GM21528 (cell line): ENCODE data around the gene NUTM2B.
"Not testable (repeated sequence)": the region's sequence is repeated elsewhere in the genome, so short reads cannot be mapped to it uniquely, and the experiment has no call there.

Experiments used
- ATAC-seq: cut with Tn5 transposase; IDR thresholded peaks from one replicate; pipeline ENCODE4 v1.9.1; 2021; ENCODE audit warnings: mild to moderate bottlenecking, moderate library complexity; ENCODE audit not compliant: unreplicated experiment, low FRiP score

The NUTM2B gene

GRCh38 chr10:79702927-79703326 lies at the start of gene NUTM2B:
Gene NUTM2B (plus strand): TSS chr10:79703227. CDS start chr10:79703610, 383 bp downstream.
- not testable (repeated sequence) for ATAC-seq

- ATAC-seq, result not testable (repeated sequence)
Measured at GRCh38 chr10:79663287-79663686, 39.7 kb upstream of the NUTM2B start.

- ATAC-seq, result not testable (repeated sequence)
Measured at GRCh38 chr10:79664686-79665085, 38.3 kb upstream of the NUTM2B start.

- ATAC-seq, result not testable (repeated sequence)
Measured at GRCh38 chr10:79669248-79669788, 33.7 kb upstream of the NUTM2B start.

- not testable (repeated sequence) for ATAC-seq
Measured at GRCh38 chr10:79674878-79675277, 28.1 kb upstream of the NUTM2B start.

GRCh38 chr10:79683026-79683883 lies 19.8 kb upstream of the NUTM2B start:
- ATAC-seq, result not testable (repeated sequence)

- not testable (repeated sequence) for ATAC-seq
Measured at GRCh38 chr10:79683884-79684720, 18.9 kb upstream of the NUTM2B start.

GRCh38 chr10:79685044-79685685 lies 17.9 kb upstream of the NUTM2B start:
- ATAC-seq, result not testable (repeated sequence)

GRCh38 chr10:79686595-79686994 lies 16.4 kb upstream of the NUTM2B start:
- ATAC-seq, result not testable (repeated sequence)

GRCh38 chr10:79687406-79688150 lies 15.4 kb upstream of the NUTM2B start:
- not testable (repeated sequence) for ATAC-seq

GRCh38 chr10:79688798-79689197 lies 14.2 kb upstream of the NUTM2B start:
- not testable (repeated sequence) for ATAC-seq

- ATAC-seq, result not testable (repeated sequence)
Measured at GRCh38 chr10:79696596-79696995, 6.4 kb upstream of the NUTM2B start.

- not testable (repeated sequence) for ATAC-seq
Measured at GRCh38 chr10:79697141-79697540, 5.9 kb upstream of the NUTM2B start.

- not testable (repeated sequence) for ATAC-seq
Measured at GRCh38 chr10:79700381-79700944, 2.6 kb upstream of the NUTM2B start.

- ATAC-seq, result not testable (repeated sequence)
Measured at GRCh38 chr10:79707017-79707416, 4.0 kb downstream of the NUTM2B start.

- ATAC-seq, result not testable (repeated sequence)
Measured at GRCh38 chr10:79714976-79715375, 11.9 kb downstream of the NUTM2B start.

- not testable (repeated sequence) for ATAC-seq
Measured at GRCh38 chr10:79716917-79717579, 14.0 kb downstream of the NUTM2B start.

- not testable (repeated sequence) for ATAC-seq
Measured at GRCh38 chr10:79720000-79720399, 17.0 kb downstream of the NUTM2B start.

- ATAC-seq, result not testable (repeated sequence)
Measured at GRCh38 chr10:79726620-79727019, 23.6 kb downstream of the NUTM2B start.
